Upper lobe of right lung (tissue), 1 donor: Measurements from ENCODE around the gene SEC22C. TPM values are rescaled to one million over a fixed set of nuclear protein-coding genes. Genes with fewer than 3 reads are reported as not detected.
A peak's percentile ranks its signal among the peaks of the same experiment; 100 is the strongest.

Experiments used
- ATAC-seq: fragments of 200-7000 bp; cut with Tn5 transposase; one replicate; pipeline ENCODE4 v1.9.1; 2020; ENCODE audit warnings: mild to moderate bottlenecking, moderate library complexity
- DNase-seq: peaks from one replicate; pipeline ENCODE4 v3.0.0-alpha.2; 2020
- H3K27ac ChIP-seq: fragments of 200-600 bp; one replicate; pipeline ENCODE4 v1.8.0; 2022
- H3K27me3 ChIP-seq: fragments of 200-600 bp; one replicate; pipeline ENCODE4 v1.8.0; 2022; ENCODE audit warnings: mild to moderate bottlenecking
- H3K36me3 ChIP-seq: fragments of 200-600 bp; one replicate; pipeline ENCODE4 v1.8.0; 2022
- H3K4me1 ChIP-seq: fragments of 200-600 bp; one replicate; pipeline ENCODE4 v1.8.0; 2022
- H3K4me3 ChIP-seq: fragments of 200-600 bp; one replicate; pipeline ENCODE4 v1.8.0; 2022; ENCODE audit warnings: mild to moderate bottlenecking
- H3K9me3 ChIP-seq: fragments of 200-600 bp; one replicate; pipeline ENCODE4 v1.8.0; 2022
- CTCF ChIP-seq: fragments of 200-600 bp; IDR thresholded peaks from one replicate; pipeline ENCODE4 v1.8.0; 2022; ENCODE audit warnings: antibody characterized with exemption
- intact Hi-C: fragments of 100-400 bp; cut with DNase I; formaldehyde crosslinking; loops from one replicate; pipeline ENCODE4 v1.11.0; 2022
- total RNA-seq: library from RNA; stranded (reverse); fragmentation: NEBNext Ultra II Directional; extraction: Animal tissue kit (Norgen Biotek cat#: 25700); gene quantifications from one replicate; pipeline ENCODE4 v1.2.1, GENCODE V29; 2021
- donor health status: DM: no; HTN: yes; CAD: no; lungs with severe emphysema.

The SEC22C gene
- total RNA-seq, 1 donor from 2014 or later = 48.6 TPM

- H3K9me3 ChIP-seq = no peaks in the 10 kb centered on the region
- ATAC-seq = no peak
- intact Hi-C loops = no loop called here
- no peaks in the 10 kb centered on the region for H3K36me3 ChIP-seq
- no peak overlapping the region for H3K4me3 ChIP-seq
- no peak for DNase-seq
- H3K4me1 ChIP-seq = peaks cover 5% of the 10 kb centered on the region
- no peaks in the 10 kb centered on the region for H3K27me3 ChIP-seq
- no peak overlapping the region for H3K27ac ChIP-seq
- no peak for TF ChIP-seq CTCF
Observed at GRCh38 chr3:42525212-42525611, 56.6 kb downstream of the SEC22C start.

GRCh38 chr3:42524751-42525150 lies 57.0 kb downstream of the SEC22C start:
- Histone ChIP-seq H3K27ac (no peak overlapping the region), H3K4me1 (peaks cover 5% of the 10 kb centered on the region), H3K9me3 (no peaks in the 10 kb centered on the region), H3K36me3 (peaks cover under 1% of the 10 kb centered on the region), H3K27me3 (no peaks in the 10 kb centered on the region), H3K4me3 (no peak overlapping the region)
- DNase-seq = no peak
- TF ChIP-seq CTCF = no peak
- intact Hi-C loops = no loop called here
- ATAC-seq = no peak

GRCh38 chr3:42520906-42521305 lies 60.9 kb downstream of the SEC22C start:
- DNase-seq (no peak), ATAC-seq (no peak)
- intact Hi-C loops = no loop called here
- peaks cover 7% of the 10 kb centered on the region for H3K36me3 ChIP-seq
- H3K27ac ChIP-seq = peak overlapping the region; percentile 36
- no peaks in the 10 kb centered on the region for H3K27me3 ChIP-seq
- no peaks in the 10 kb centered on the region for H3K9me3 ChIP-seq
- TF ChIP-seq CTCF = no peak
- H3K4me3 ChIP-seq = no peak overlapping the region
- peaks cover 2% of the 10 kb centered on the region for H3K4me1 ChIP-seq

- TF ChIP-seq CTCF = no peak
- DNase-seq (no peak), ATAC-seq (peak; percentile 22)
- no peaks in the 10 kb centered on the region for H3K9me3 ChIP-seq
- intact Hi-C loops = no loop called here
- H3K36me3 ChIP-seq = peaks cover 7% of the 10 kb centered on the region
- peaks cover 2% of the 10 kb centered on the region for H3K4me1 ChIP-seq
- peak overlapping the region; percentile 51 for H3K27ac ChIP-seq
- no peaks in the 10 kb centered on the region for H3K27me3 ChIP-seq
- no peak overlapping the region for H3K4me3 ChIP-seq
Observed at GRCh38 chr3:42520336-42520735, 61.4 kb downstream of the SEC22C start.

GRCh38 chr3:42519568-42519962 lies 62.2 kb downstream of the SEC22C start:
- intact Hi-C loops = no loop called here
- peak overlapping the region; percentile 51 for H3K27ac ChIP-seq
- no peak overlapping the region for H3K4me3 ChIP-seq
- H3K9me3 ChIP-seq = no peaks in the 10 kb centered on the region
- ATAC-seq (no peak), DNase-seq (no peak)
- peaks cover 2% of the 10 kb centered on the region for H3K4me1 ChIP-seq
- peaks cover 7% of the 10 kb centered on the region for H3K36me3 ChIP-seq
- H3K27me3 ChIP-seq = no peaks in the 10 kb centered on the region
- TF ChIP-seq CTCF = no peak
